HL-60 (cell line): ENCODE results near the gene MAPT.

Experiments used
- DNase-seq, 2 experiments: peaks; one replicate each; pipeline ENCODE4 v3.0.0-alpha.2; 2010 to 2020; ENCODE audit warnings: low read depth in 1 of 2, low spot score in 1 of 2
- H3K27ac ChIP-seq: fragments of 250-450 bp; sonication (Bioruptor Pico); replicated peaks from 2 replicates; pipeline ENCODE4 v1.5.1; 2020; ENCODE audit warnings: mild to moderate bottlenecking, moderate library complexity
- H3K27me3 ChIP-seq: fragments of 250-450 bp; sonication (Bioruptor Pico); 2 replicates; pipeline ENCODE4 v1.5.1; 2021; ENCODE audit warnings: mild to moderate bottlenecking, moderate library complexity; ENCODE audit not compliant: insufficient read depth, poor library complexity, severe bottlenecking
- H3K4me3 ChIP-seq: replicated peaks from 2 replicates; pipeline ENCODE4 v1.5.1; 2011; ENCODE audit warnings: mild to moderate bottlenecking, control low read depth, low read length; ENCODE audit not compliant: insufficient read depth
- GABPA ChIP-seq: IDR thresholded peaks from 2 replicates; pipeline ENCODE4 v1.6.1; 2012; ENCODE audit warnings: low read depth
- POLR2AphosphoS5 ChIP-seq: IDR thresholded peaks from 2 replicates; pipeline ENCODE4 v1.6.1; 2012; ENCODE audit warnings: low read depth
- SPI1 ChIP-seq: IDR thresholded peaks from 2 replicates; pipeline ENCODE4 v1.6.1; 2012; ENCODE audit warnings: low read depth, mild to moderate bottlenecking, borderline replicate concordance
- TF ChIP-seq, protein P1 (sequence below): IDR thresholded peaks from 2 replicates; pipeline ENCODE4 v1.6.1; 2012; ENCODE audit warnings: low read depth; ENCODE audit not compliant: insufficient replicate concordance
- TF ChIP-seq, protein P2 (sequence below): IDR thresholded peaks from one replicate; pipeline ENCODE4 v1.5.1; 2011; ENCODE audit warnings: low read length, control low read depth, inconsistent platforms; ENCODE audit not compliant: insufficient read depth

MAPT gene

DNA sequence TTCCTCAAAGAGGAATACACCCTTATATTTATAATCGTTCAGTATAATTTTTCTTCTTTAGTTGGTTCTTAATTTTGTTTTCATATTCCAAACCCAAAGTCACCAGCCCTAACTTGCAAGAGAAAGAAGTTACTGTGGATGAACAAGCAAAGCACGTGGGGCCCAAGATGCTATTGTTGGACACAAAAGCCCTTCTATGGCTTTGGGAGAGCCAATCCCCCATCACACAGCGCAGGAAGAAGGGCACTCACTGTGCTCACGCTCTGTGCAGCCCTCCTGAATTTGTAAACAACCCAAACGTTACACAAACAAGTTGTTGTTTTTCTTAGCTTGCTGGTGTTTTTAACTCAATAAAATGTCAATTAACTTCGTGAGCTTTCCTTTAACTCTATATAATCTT, 27.2 kb upstream of the MAPT start:
- DNase-seq, result no peak
- TF ChIP-seq SPI1, result no peak
- TF ChIP-seq GABPA, result no peak
- TF ChIP-seq, protein P1, sequence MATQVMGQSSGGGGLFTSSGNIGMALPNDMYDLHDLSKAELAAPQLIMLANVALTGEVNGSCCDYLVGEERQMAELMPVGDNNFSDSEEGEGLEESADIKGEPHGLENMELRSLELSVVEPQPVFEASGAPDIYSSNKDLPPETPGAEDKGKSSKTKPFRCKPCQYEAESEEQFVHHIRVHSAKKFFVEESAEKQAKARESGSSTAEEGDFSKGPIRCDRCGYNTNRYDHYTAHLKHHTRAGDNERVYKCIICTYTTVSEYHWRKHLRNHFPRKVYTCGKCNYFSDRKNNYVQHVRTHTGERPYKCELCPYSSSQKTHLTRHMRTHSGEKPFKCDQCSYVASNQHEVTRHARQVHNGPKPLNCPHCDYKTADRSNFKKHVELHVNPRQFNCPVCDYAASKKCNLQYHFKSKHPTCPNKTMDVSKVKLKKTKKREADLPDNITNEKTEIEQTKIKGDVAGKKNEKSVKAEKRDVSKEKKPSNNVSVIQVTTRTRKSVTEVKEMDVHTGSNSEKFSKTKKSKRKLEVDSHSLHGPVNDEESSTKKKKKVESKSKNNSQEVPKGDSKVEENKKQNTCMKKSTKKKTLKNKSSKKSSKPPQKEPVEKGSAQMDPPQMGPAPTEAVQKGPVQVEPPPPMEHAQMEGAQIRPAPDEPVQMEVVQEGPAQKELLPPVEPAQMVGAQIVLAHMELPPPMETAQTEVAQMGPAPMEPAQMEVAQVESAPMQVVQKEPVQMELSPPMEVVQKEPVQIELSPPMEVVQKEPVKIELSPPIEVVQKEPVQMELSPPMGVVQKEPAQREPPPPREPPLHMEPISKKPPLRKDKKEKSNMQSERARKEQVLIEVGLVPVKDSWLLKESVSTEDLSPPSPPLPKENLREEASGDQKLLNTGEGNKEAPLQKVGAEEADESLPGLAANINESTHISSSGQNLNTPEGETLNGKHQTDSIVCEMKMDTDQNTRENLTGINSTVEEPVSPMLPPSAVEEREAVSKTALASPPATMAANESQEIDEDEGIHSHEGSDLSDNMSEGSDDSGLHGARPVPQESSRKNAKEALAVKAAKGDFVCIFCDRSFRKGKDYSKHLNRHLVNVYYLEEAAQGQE, result no peak
- Histone ChIP-seq H3K27ac (no peak overlapping the region), H3K4me3 (no peak overlapping the region), H3K27me3 (peaks cover 6% of the 10 kb centered on the region)

DNA sequence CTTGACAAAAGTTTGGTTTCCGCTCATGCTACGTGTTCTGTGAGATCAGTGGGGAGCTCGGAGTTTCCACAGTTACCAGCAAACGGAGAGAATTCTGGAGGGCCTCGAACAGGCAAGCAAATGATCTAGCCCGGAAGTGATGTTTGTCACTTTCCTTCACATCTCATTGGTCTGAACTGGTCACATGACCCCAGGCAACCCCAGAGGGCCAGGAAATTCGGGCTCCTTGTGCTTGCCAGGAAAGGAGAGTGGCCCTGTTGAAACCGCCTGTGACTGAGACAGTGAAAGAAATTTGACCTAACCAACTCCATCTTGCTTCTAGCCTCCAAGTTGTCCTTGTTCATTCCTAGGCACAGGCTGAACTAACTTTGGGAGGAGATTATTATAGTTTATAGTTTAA, 26.7 kb upstream of the MAPT start:
- Histone ChIP-seq H3K27ac (no peak overlapping the region), H3K4me3 (no peak overlapping the region), H3K27me3 (peaks cover 6% of the 10 kb centered on the region)
- no peak for DNase-seq
- TF ChIP-seq GABPA, result no peak
- TF ChIP-seq, protein P2, sequence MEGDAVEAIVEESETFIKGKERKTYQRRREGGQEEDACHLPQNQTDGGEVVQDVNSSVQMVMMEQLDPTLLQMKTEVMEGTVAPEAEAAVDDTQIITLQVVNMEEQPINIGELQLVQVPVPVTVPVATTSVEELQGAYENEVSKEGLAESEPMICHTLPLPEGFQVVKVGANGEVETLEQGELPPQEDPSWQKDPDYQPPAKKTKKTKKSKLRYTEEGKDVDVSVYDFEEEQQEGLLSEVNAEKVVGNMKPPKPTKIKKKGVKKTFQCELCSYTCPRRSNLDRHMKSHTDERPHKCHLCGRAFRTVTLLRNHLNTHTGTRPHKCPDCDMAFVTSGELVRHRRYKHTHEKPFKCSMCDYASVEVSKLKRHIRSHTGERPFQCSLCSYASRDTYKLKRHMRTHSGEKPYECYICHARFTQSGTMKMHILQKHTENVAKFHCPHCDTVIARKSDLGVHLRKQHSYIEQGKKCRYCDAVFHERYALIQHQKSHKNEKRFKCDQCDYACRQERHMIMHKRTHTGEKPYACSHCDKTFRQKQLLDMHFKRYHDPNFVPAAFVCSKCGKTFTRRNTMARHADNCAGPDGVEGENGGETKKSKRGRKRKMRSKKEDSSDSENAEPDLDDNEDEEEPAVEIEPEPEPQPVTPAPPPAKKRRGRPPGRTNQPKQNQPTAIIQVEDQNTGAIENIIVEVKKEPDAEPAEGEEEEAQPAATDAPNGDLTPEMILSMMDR, result no peak
- TF ChIP-seq, protein P1, result no peak
- TF ChIP-seq POLR2AphosphoS5, result no peak
- no peak for TF ChIP-seq SPI1

DNA sequence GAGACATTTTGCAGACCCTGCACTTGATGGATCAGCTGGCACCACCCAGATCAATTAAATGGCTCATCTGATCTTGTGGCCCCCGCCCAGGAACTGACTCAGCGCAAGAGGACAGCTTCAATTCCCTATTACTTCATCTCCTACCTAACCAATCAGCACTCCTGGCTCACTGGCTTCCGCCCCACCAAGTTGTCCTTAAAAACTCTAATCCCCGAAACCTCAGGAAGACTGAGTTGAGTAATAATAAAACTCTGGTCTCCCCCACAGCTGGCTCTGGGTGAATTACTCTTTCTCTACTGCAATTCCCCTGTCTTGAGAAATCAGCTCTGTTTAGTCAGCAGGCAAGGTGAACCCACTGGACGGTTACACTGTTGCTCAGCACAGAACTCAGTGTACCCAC, 26.1 kb upstream of the MAPT start:
- H3K27ac ChIP-seq, result no peak overlapping the region
- peak in 1 of 2 experiments; percentile 58 for DNase-seq
- TF ChIP-seq GABPA (no peak), POLR2AphosphoS5 (no peak), SPI1 (no peak)
- TF ChIP-seq, protein P2, result no peak
- TF ChIP-seq, protein P1, result no peak
- no peak overlapping the region for H3K4me3 ChIP-seq
- H3K27me3 ChIP-seq, result peaks cover 6% of the 10 kb centered on the region
